H1 (cell line): ENCODE data around the gene NOLC1. TPM values are rescaled to one million over a fixed set of nuclear protein-coding genes. Genes with fewer than 3 reads are reported as not detected.

Experiments used
- CTCF ChIA-PET: fragments of 300-600 bp; sonication (Branson Sonifier 250); formaldehyde crosslinking; loops from one replicate; lab custom pipeline; 2021; ENCODE audit not compliant: partially characterized antibody; lab: Charles Lee
- POLR2A ChIA-PET: fragments of 300-600 bp; sonication (Branson Sonifier 250); formaldehyde crosslinking; loops from one replicate; lab custom pipeline; 2021; ENCODE audit warnings: inconsistent platforms; ENCODE audit not compliant: partially characterized antibody; lab: Charles Lee
- DNase-seq, 2 experiments: peaks; one replicate each; pipeline versions ENCODE4 v3.0.0 to v3.0.0-alpha.2; 2010 to 2022; ENCODE audit warnings: low spot score in 2 of 2, low read depth in 1 of 2, mixed read lengths in 1 of 2
- FAIRE-seq: peaks from 2 replicates; lab custom pipeline; 2011; peaks lifted over from hg19 to GRCh38; lab: Jason Lieb, UNC
- H2AFZ ChIP-seq: 2 replicates; pipeline ENCODE4 v1.8.1; 2012; ENCODE audit warnings: low read length, inconsistent platforms
- H2AK5ac ChIP-seq: 2 replicates; pipeline ENCODE4 v1.6.1; 2013; ENCODE audit warnings: low read depth, low read length
- H2BK120ac ChIP-seq: replicated peaks from 2 replicates; pipeline ENCODE3; 2013; ENCODE audit warnings: low read depth, low read length, inconsistent platforms
- H2BK12ac ChIP-seq: 2 replicates; pipeline ENCODE4 v1.6.1; 2013; ENCODE audit warnings: low read depth, low read length
- H2BK15ac ChIP-seq: 2 replicates; pipeline ENCODE4 v1.6.1; 2013; ENCODE audit warnings: low read length
- H2BK20ac ChIP-seq: 2 replicates; pipeline ENCODE4 v1.6.1; 2013; ENCODE audit warnings: low read length
- H2BK5ac ChIP-seq: 2 replicates; pipeline ENCODE4 v1.6.1; 2013; ENCODE audit warnings: low read depth, low read length
- H3K14ac ChIP-seq: 2 replicates; pipeline ENCODE4 v1.6.1; 2013; ENCODE audit warnings: inconsistent platforms; ENCODE audit not compliant: insufficient read length
- H3K18ac ChIP-seq: 2 replicates; pipeline ENCODE4 v1.6.1; 2013; ENCODE audit warnings: low read length; ENCODE audit errors: extremely low read depth
- H3K23ac ChIP-seq: 2 replicates; pipeline ENCODE4 v1.6.1; 2013; ENCODE audit warnings: inconsistent platforms; ENCODE audit not compliant: insufficient read length
- H3K23me2 ChIP-seq: 2 replicates; pipeline ENCODE4 v1.6.1; 2013; ENCODE audit warnings: low read depth, low read length
- H3K27ac ChIP-seq: 2 replicates; pipeline ENCODE4 v1.6.1; 2011; ENCODE audit warnings: low read depth, low read length, inconsistent platforms
- H3K27me3 ChIP-seq, 4 experiments: replicated peaks in 1 of 4; 1 replicate in 1 of 4; 2 replicates in 3 of 4; pipeline versions ENCODE4 v1.6.1 to v1.8.1; 2011 to 2013; ENCODE audit warnings: low read length in 3 of 4, mild to moderate bottlenecking in 3 of 4, inconsistent platforms in 2 of 4, mixed read lengths in 2 of 4, moderate library complexity in 1 of 4; ENCODE audit not compliant: control insufficient read depth in 3 of 4, insufficient read depth in 3 of 4; ENCODE audit errors: extremely low read depth in 1 of 4
- H3K36me3 ChIP-seq, 4 experiments: 2 replicates each; pipeline versions ENCODE4 v1.6.1 to v1.8.1; 2011 to 2013; ENCODE audit warnings: mild to moderate bottlenecking in 4 of 4, low read length in 3 of 4, moderate library complexity in 2 of 4, control low read depth in 1 of 4, inconsistent platforms in 1 of 4; ENCODE audit not compliant: insufficient read depth in 4 of 4, control insufficient read depth in 2 of 4
- H3K4ac ChIP-seq: replicated peaks from 2 replicates; pipeline ENCODE3; 2013; ENCODE audit warnings: low read length, low read depth, mixed read lengths, inconsistent platforms; ENCODE audit not compliant: insufficient read length
- H3K4me1 ChIP-seq, 4 experiments: replicated peaks in 1 of 4; 1 replicate in 1 of 4; 2 replicates in 3 of 4; pipeline versions ENCODE4 v1.6.1 to v1.8.1; 2011 to 2013; ENCODE audit warnings: low read length in 3 of 4, inconsistent platforms in 2 of 4, mixed read lengths in 1 of 4; ENCODE audit not compliant: insufficient read depth in 4 of 4, control insufficient read depth in 3 of 4
- H3K4me2 ChIP-seq, 2 experiments: 2 replicates each; pipeline versions ENCODE4 v1.6.1 to v1.8.1; 2011 to 2013; ENCODE audit warnings: low read depth in 2 of 2, low read length in 2 of 2, control low read depth in 1 of 2, inconsistent platforms in 1 of 2, mild to moderate bottlenecking in 1 of 2; ENCODE audit not compliant: insufficient read depth in 1 of 2
- H3K4me3 ChIP-seq, 4 experiments: fragments of 200-600, 300-600 bp in 1 of 4; sonication (generic), shearing (Covaris generic), sonication (Bioruptor Twin) in 1 of 4; 2 replicates each; pipeline versions ENCODE4 v1.5.1 to v1.8.1; 2011 to 2016; ENCODE audit warnings: low read length in 4 of 4, low read depth in 3 of 4, control low read depth in 2 of 4, inconsistent platforms in 2 of 4, mild to moderate bottlenecking in 2 of 4, mixed read lengths in 1 of 4, moderate library complexity in 1 of 4; ENCODE audit not compliant: insufficient read depth in 2 of 4; ENCODE audit errors: extremely low read depth in 1 of 4
- H3K56ac ChIP-seq: replicated peaks from 2 replicates; pipeline ENCODE3; 2013; ENCODE audit warnings: low read depth, mild to moderate bottlenecking, mixed read lengths, low read length, inconsistent platforms; ENCODE audit not compliant: insufficient read length
- H3K79me1 ChIP-seq: 2 replicates; pipeline ENCODE4 v1.6.1; 2013; ENCODE audit warnings: low read depth, low read length, control low read depth
- H3K79me2 ChIP-seq, 2 experiments: 2 replicates each; pipeline versions ENCODE4 v1.6.1 to v1.8.1; 2012 to 2013; ENCODE audit warnings: low read length in 2 of 2, mild to moderate bottlenecking in 2 of 2, inconsistent platforms in 1 of 2; ENCODE audit not compliant: insufficient read depth in 2 of 2, control insufficient read depth in 1 of 2
- H3K9ac ChIP-seq, 4 experiments: replicated peaks in 1 of 4; 1 replicate in 1 of 4; 2 replicates in 3 of 4; pipeline versions ENCODE4 v1.6.1 to v1.8.1; 2011 to 2013; ENCODE audit warnings: low read depth in 3 of 4, low read length in 3 of 4, control low read depth in 2 of 4, mild to moderate bottlenecking in 2 of 4, moderate library complexity in 2 of 4, inconsistent platforms in 1 of 4; ENCODE audit errors: extremely low read depth in 1 of 4
- H3K9me3 ChIP-seq, 2 experiments: 2 replicates each; pipeline versions ENCODE4 v1.6.1 to v1.8.1; 2012 to 2013; ENCODE audit warnings: mild to moderate bottlenecking in 2 of 2, moderate library complexity in 2 of 2, control low read depth in 1 of 2, inconsistent platforms in 1 of 2, low read depth in 1 of 2, low read length in 1 of 2, mixed read lengths in 1 of 2; ENCODE audit not compliant: insufficient read depth in 2 of 2
- H4K20me1 ChIP-seq, 2 experiments: replicated peaks in 1 of 2; 2 replicates each; pipeline versions ENCODE3 to v1.8.1; 2011 to 2013; ENCODE audit warnings: inconsistent platforms in 2 of 2, low read length in 2 of 2, mild to moderate bottlenecking in 1 of 2; ENCODE audit not compliant: insufficient read depth in 2 of 2, control insufficient read depth in 1 of 2
- H4K5ac ChIP-seq: 2 replicates; pipeline ENCODE4 v1.6.1; 2013; ENCODE audit warnings: low read length, low read depth, mixed read lengths, inconsistent platforms; ENCODE audit not compliant: insufficient read length
- H4K8ac ChIP-seq: 2 replicates; pipeline ENCODE4 v1.8.0; 2013; ENCODE audit warnings: mild to moderate bottlenecking, moderate library complexity, low read length, inconsistent platforms; ENCODE audit not compliant: insufficient read depth; ENCODE audit errors: extremely low read depth
- H4K91ac ChIP-seq: replicated peaks from 2 replicates; pipeline ENCODE3; 2013; ENCODE audit warnings: low read length, mixed read lengths, inconsistent platforms; ENCODE audit not compliant: insufficient read length
- RAD21 ChIP-seq, 2 experiments: IDR thresholded peaks in 1 of 2; conservative IDR thresholded peaks in 1 of 2; 2 replicates each; pipeline ENCODE4 v1.6.1; 2011; ENCODE audit warnings: low read depth in 2 of 2, low read length in 2 of 2, improper control_type of control experiment in 1 of 2, inconsistent platforms in 1 of 2, mild to moderate bottlenecking in 1 of 2, moderate library complexity in 1 of 2
- SP2 ChIP-seq: IDR thresholded peaks from 2 replicates; pipeline ENCODE4 v1.6.1; 2012; ENCODE audit warnings: mild to moderate bottlenecking, low read length, inconsistent platforms
- WGBS, 2 experiments: shearing (Covaris generic) in 1 of 2; methylation state at CpG; one replicate each; pipeline versions ENCODE4 v1.1.6 to v1.1.7; 2013 to 2015; ENCODE audit warnings: low lambda C conversion rate in 2 of 2, mixed read lengths in 2 of 2, inconsistent platforms in 1 of 2, low coverage in 1 of 2, missing lambda C conversion rate in 1 of 2; ENCODE audit not compliant: insufficient replicate concordance in 2 of 2, insufficient coverage in 1 of 2, insufficient read length in 1 of 2; ENCODE audit errors: extremely low coverage in 1 of 2, missing lambda C conversion rate in 1 of 2; 5-methylcytosine and 5-hydroxymethylcytosine counted together
- polyA plus RNA-seq, 7 experiments: library from polyadenylated mRNA; depleted of rRNA in 3 of 7; stranded (reverse) in 5 of 7; unstranded in 2 of 7; fragments of >200 nt in 5 of 7; fragments of 200-250 nt in 2 of 7; gene quantifications; 1 replicate in 5 of 7; 2 replicates in 1 of 7; 4 replicates in 1 of 7; pipeline versions ENCODE4 v1.2.1 to v1.2.3, GENCODE V29; 2011 to 2013; ENCODE audit warnings: missing spikeins in 2 of 7, mixed read lengths in 2 of 7
- total RNA-seq: library from RNA; stranded (reverse); fragmentation: NEBNext Ultra II Directional; extraction: Animal tissue kit (Norgen Biotek cat#: 25700); gene quantifications from 2 replicates; pipeline ENCODE4 v1.2.1, GENCODE V29; 2021

Gene NOLC1
- total and polyA plus RNA-seq, 2 of the 8 experiments (the other 6 are each of a cell fraction or from before 2014, with no cell fraction given) = 86.3 to 191 TPM

- Histone ChIP-seq H2BK15ac (no peak overlapping the region), H3K27ac (no peak overlapping the region), H3K18ac (no peak overlapping the region), H3K4me2 (no peak overlapping the region), H4K8ac (no peak overlapping the region), H2AK5ac (no peak overlapping the region), H3K9ac (0 out of 7 replicates have a peak overlapping the region, but pooled peaks of 1 of the 4 experiments have one; percentile 7), H3K4ac (no peak overlapping the region), H2BK12ac (no peak overlapping the region), H4K5ac (no peak overlapping the region), H3K14ac (no peak overlapping the region), H2AFZ (no peak overlapping the region), H2BK120ac (no peak overlapping the region), H3K79me2 (peaks cover 31 to 52% of the 10 kb centered on the region in 2 experiments), H4K20me1 (peaks cover 12 to 14% of the 10 kb centered on the region in 2 experiments), H3K27me3 (no peaks in the 10 kb centered on the region), H3K56ac (no peak overlapping the region), H4K91ac (no peak overlapping the region), H3K4me1 (peaks cover 0 to 8% (median 4%) of the 10 kb centered on the region in 4 experiments; a peak in 5 of 7 replicates), H2BK20ac (no peak overlapping the region), H3K36me3 (peaks cover 32 to 50% (median 42%) of the 10 kb centered on the region in 4 experiments), H3K4me3 (no peak overlapping the region), H2BK5ac (no peak overlapping the region; the same call in 1 of the 2 replicates), H3K79me1 (peaks cover 13% of the 10 kb centered on the region), H3K23me2 (peaks cover 8% of the 10 kb centered on the region), H3K9me3 (no peaks in the 10 kb centered on the region), H3K23ac (no peak overlapping the region)
- WGBS, 2 experiments = 94% methylated on average over 9 of the region's 11 CpGs; no CpG with 5 or more reads in 1 of the 2 experiments
- DNase-seq (no peak), FAIRE-seq (no peak)
- TF ChIP-seq RAD21 (IDR thresholded peaks at IDR 0.05 in 1 of 2, conservative IDR thresholded peaks at IDR 0.05 in 1 of 2; ENCODE audit: low read depth in 2 of 2, low read length in 2 of 2) = no peak
- TF ChIP-seq SP2 = no peak
- ChIA-PET POLR2A (interaction anchor here (1.0 to 17.3 kb wide), 8 partner anchors 11 to 93 kb away, joined by 3 to 408 read pairs (median 18); partner anchors contain the start of genes LDB1 and NOLC1), CTCF (interaction anchor here (1.1 to 2.1 kb wide), 3 partner anchors 15 to 324 kb away, joined by 3 to 7 read pairs (median 3); no protein-coding TSS in a partner anchor)
These were observed 2.4 kb downstream of the NOLC1 start for GRCh38 chr10:102154466-102155116.
